PC-9 (cell line): ENCODE data around the gene MMP11. TPM values are rescaled to one million over a fixed set of nuclear protein-coding genes. Genes with fewer than 3 reads are reported as not detected.

Experiments used
- BruUV-seq: library from RNA; stranded (reverse); fragments of 400-500 nt; replicated peaks from 2 replicates; lab custom pipeline; 2021; lab: Mats Ljungman, UMichigan
- CTCF ChIA-PET: fragments of 300-600 bp; sonication (Branson Sonifier 250); formaldehyde crosslinking; loops from one replicate; lab custom pipeline; 2022; ENCODE audit warnings: antibody characterized with exemption; lab: Charles Lee
- POLR2A ChIA-PET: fragments of 300-600 bp; sonication (Branson Sonifier 250); formaldehyde crosslinking; loops from one replicate; lab custom pipeline; 2022; ENCODE audit warnings: antibody characterized with exemption; ENCODE audit not compliant: unreplicated experiment; lab: Charles Lee
- DNase-seq, 2 experiments: peaks; one replicate each; pipeline versions ENCODE4 v3.0.0 to v3.0.0-alpha.2; 2015 to 2022; ENCODE audit warnings: mixed read lengths in 1 of 2
- H2AFZ ChIP-seq: fragments of 200-600 bp; sonication (generic); 2 replicates; pipeline ENCODE4 v1.8.1; 2017; ENCODE audit warnings: antibody characterized with exemption
- H3F3A ChIP-seq: fragments of 200-600 bp; sonication (generic); 2 replicates; pipeline ENCODE4 v1.8.1; 2017; ENCODE audit warnings: antibody characterized with exemption, mild to moderate bottlenecking, low read depth; ENCODE audit not compliant: insufficient read depth
- H3K27ac ChIP-seq: fragments of 200-600 bp; sonication (generic); 2 replicates; pipeline ENCODE4 v1.6.1; 2016; ENCODE audit warnings: mixed run types
- H3K27me3 ChIP-seq: fragments of 200-600 bp; sonication (generic); 2 replicates; pipeline ENCODE4 v1.6.1; 2016; ENCODE audit warnings: low read depth, mixed run types; ENCODE audit not compliant: insufficient read depth
- H3K36me3 ChIP-seq: fragments of 200-600 bp; sonication (generic); 2 replicates; pipeline ENCODE4 v1.6.1; 2016; ENCODE audit warnings: low read depth, mixed run types
- H3K4me1 ChIP-seq: fragments of 200-600 bp; sonication (generic); replicated peaks from 2 replicates; pipeline ENCODE4 v1.6.1; 2016; ENCODE audit warnings: mixed run types; ENCODE audit not compliant: insufficient read depth
- H3K4me2 ChIP-seq: fragments of 200-600 bp; sonication (generic); 2 replicates; pipeline ENCODE4 v1.6.1; 2017; ENCODE audit warnings: mixed run types
- H3K4me3 ChIP-seq: fragments of 200-600 bp; sonication (generic); 2 replicates; pipeline ENCODE4 v1.6.1; 2016; ENCODE audit warnings: mixed run types
- H3K79me2 ChIP-seq: fragments of 200-600 bp; sonication (generic); 2 replicates; pipeline ENCODE4 v1.6.1; 2017; ENCODE audit warnings: low read depth, mixed run types
- H3K9me2 ChIP-seq: fragments of 200-600 bp; sonication (generic); 2 replicates; pipeline ENCODE4 v1.8.1; 2017; ENCODE audit warnings: mild to moderate bottlenecking; ENCODE audit not compliant: insufficient read depth
- H3K9me3 ChIP-seq: fragments of 200-600 bp; sonication (generic); 2 replicates; pipeline ENCODE4 v1.8.1; 2016; ENCODE audit warnings: low read depth; ENCODE audit not compliant: insufficient read depth
- H4K20me1 ChIP-seq: fragments of 200-600 bp; sonication (generic); 2 replicates; pipeline ENCODE4 v1.8.1; 2017; ENCODE audit not compliant: insufficient read depth
- CTCF ChIP-seq: fragments of 200-600 bp; sonication (generic); conservative IDR thresholded peaks from 2 replicates; pipeline ENCODE4 v1.6.1; 2017; ENCODE audit warnings: mixed run types, antibody characterized with exemption, mild to moderate bottlenecking, moderate library complexity
- EZH2 ChIP-seq: fragments of 200-600 bp; sonication (generic); IDR thresholded peaks from 2 replicates; pipeline ENCODE4 v1.8.0; 2017; ENCODE audit warnings: antibody characterized with exemption, low read depth
- intact Hi-C: fragments of 100-400 bp; cut with micrococcal nuclease; formaldehyde crosslinking; loops from one replicate; pipeline ENCODE4 v1.10.0; 2022; ENCODE audit not compliant: unreplicated experiment
- total RNA-seq: library from RNA; stranded (reverse); gene quantifications from 2 replicates; pipeline ENCODE4 v1.2.3, GENCODE V29; 2021

The MMP11 gene
- total RNA-seq, 1 experiment from 2014 or later: 2.4 TPM

GRCh38 chr22:23828800-23829680 lies 56.4 kb downstream of the MMP11 start:
- ChIA-PET CTCF (no interaction called here), POLR2A (interaction anchor here (0.6 kb wide), 1 partner anchor 58 kb away, joined by 3 read pairs; no protein-coding TSS in a partner anchor)
- no peak overlapping the region for H3K4me2 ChIP-seq
- H4K20me1 ChIP-seq: 0 out of 2 replicates have a peak, but pooled peaks cover 14% of the 10 kb centered on the region
- no peaks in the 10 kb centered on the region for H3K4me1 ChIP-seq
- no peaks in the 10 kb centered on the region for H3K27me3 ChIP-seq
- intact Hi-C loops: no loop called here
- no peak overlapping the region for H2AFZ ChIP-seq
- TF ChIP-seq EZH2 (no peak), CTCF (no peak)
- no peaks in the 10 kb centered on the region for H3F3A ChIP-seq
- no TSS peak for BruUV-seq
- H3K9me2 ChIP-seq: no peaks in the 10 kb centered on the region
- H3K36me3 ChIP-seq: no peaks in the 10 kb centered on the region
- no peaks in the 10 kb centered on the region for H3K9me3 ChIP-seq
- H3K4me3 ChIP-seq: no peak overlapping the region
- no peak for DNase-seq
- H3K79me2 ChIP-seq: no peaks in the 10 kb centered on the region
- H3K27ac ChIP-seq: no peak overlapping the region

DNA sequence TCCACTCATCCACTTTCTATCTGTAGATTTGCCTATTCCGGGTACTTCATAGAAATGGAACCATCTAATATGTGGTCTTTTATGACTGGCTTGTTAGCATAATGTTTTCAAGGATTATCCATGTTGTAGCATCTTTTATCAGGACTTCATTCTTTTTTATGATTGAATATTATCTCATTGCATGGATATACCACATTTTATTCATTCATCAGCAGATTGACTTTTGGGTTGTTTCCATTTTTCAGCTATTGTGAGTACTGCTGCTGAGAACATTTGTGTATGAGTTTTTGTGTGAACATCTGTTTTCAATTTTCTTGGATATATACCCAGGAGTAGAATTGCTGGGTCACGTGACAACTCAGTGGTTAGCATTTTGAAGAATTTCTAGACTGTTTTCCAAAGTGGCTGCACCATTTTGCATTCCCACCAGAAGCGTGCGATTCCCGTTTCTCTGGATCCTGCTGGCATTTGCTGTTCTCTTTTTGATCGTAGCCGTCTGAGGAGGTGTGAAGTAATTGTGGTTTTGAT lies 57.3 kb downstream of the MMP11 start:
- TF ChIP-seq CTCF (no peak), EZH2 (no peak)
- H3K27me3 ChIP-seq: no peaks in the 10 kb centered on the region
- ChIA-PET CTCF (no interaction called here), POLR2A (interaction anchor here (0.6 kb wide), 1 partner anchor 59 kb away, joined by 3 read pairs; no protein-coding TSS in a partner anchor)
- no peak for DNase-seq
- H3F3A ChIP-seq: no peaks in the 10 kb centered on the region
- no peak overlapping the region for H3K4me2 ChIP-seq
- no TSS peak for BruUV-seq
- no peaks in the 10 kb centered on the region for H3K79me2 ChIP-seq
- H2AFZ ChIP-seq: no peak overlapping the region
- no peaks in the 10 kb centered on the region for H3K9me3 ChIP-seq
- no peaks in the 10 kb centered on the region for H3K4me1 ChIP-seq
- peaks cover 14% of the 10 kb centered on the region; the same call in 1 of the 2 replicates for H4K20me1 ChIP-seq
- no peak overlapping the region for H3K4me3 ChIP-seq
- no peaks in the 10 kb centered on the region for H3K36me3 ChIP-seq
- no peak overlapping the region for H3K27ac ChIP-seq
- H3K9me2 ChIP-seq: no peaks in the 10 kb centered on the region
- intact Hi-C loops: no loop called here

GRCh38 chr22:23831261-23831660 lies 58.6 kb downstream of the MMP11 start:
- Histone ChIP-seq H2AFZ (no peak overlapping the region), H3K4me2 (no peak overlapping the region), H3K27me3 (no peaks in the 10 kb centered on the region), H3K27ac (no peak overlapping the region), H3K79me2 (no peaks in the 10 kb centered on the region), H3K4me1 (no peaks in the 10 kb centered on the region), H3K9me3 (no peaks in the 10 kb centered on the region), H3K9me2 (no peaks in the 10 kb centered on the region), H3F3A (no peaks in the 10 kb centered on the region), H3K36me3 (no peaks in the 10 kb centered on the region), H3K4me3 (no peak overlapping the region), H4K20me1 (peaks cover 14% of the 10 kb centered on the region)
- TF ChIP-seq CTCF (no peak), EZH2 (no peak)
- CTCF ChIA-PET: no interaction called here
- no TSS peak for BruUV-seq
- POLR2A ChIA-PET: no interaction called here
- intact Hi-C loops: no loop called here
- no peak for DNase-seq
